Glutamatergic neuron (in vitro differentiated cells): ENCODE results near the gene SH3PXD2B. TPM values are rescaled to one million over a fixed set of nuclear protein-coding genes. Genes with fewer than 3 reads are reported as not detected.
"Not testable (repeated sequence)": the region's sequence is repeated elsewhere in the genome, so short reads cannot be mapped to it uniquely, and the experiment has no call there.

Source experiments
- DNase-seq: peaks from one replicate; pipeline ENCODE4 v3.0.0; 2022
- H3K27ac Mint-ChIP-seq: one replicate; pipeline ENCODE4 v1.8.0; 2020; ENCODE audit warnings: mild to moderate bottlenecking, mixed read lengths, inconsistent platforms; ENCODE audit not compliant: unreplicated experiment
- H3K27me3 Mint-ChIP-seq: one replicate; pipeline ENCODE4 v1.8.0; 2020; ENCODE audit warnings: mild to moderate bottlenecking, moderate library complexity, mixed read lengths, inconsistent platforms; ENCODE audit not compliant: unreplicated experiment
- H3K36me3 Mint-ChIP-seq: one replicate; pipeline ENCODE4 v1.8.0; 2020; ENCODE audit warnings: mild to moderate bottlenecking, mixed read lengths, inconsistent platforms; ENCODE audit not compliant: unreplicated experiment
- H3K4me1 Mint-ChIP-seq: one replicate; pipeline ENCODE4 v1.8.0; 2020; ENCODE audit warnings: mild to moderate bottlenecking, low read depth, mixed read lengths, inconsistent platforms; ENCODE audit not compliant: unreplicated experiment
- H3K4me3 Mint-ChIP-seq: one replicate; pipeline ENCODE4 v1.8.0; 2020; ENCODE audit warnings: mild to moderate bottlenecking, mixed read lengths, inconsistent platforms; ENCODE audit not compliant: unreplicated experiment
- H3K9me3 Mint-ChIP-seq: one replicate; pipeline ENCODE4 v1.8.0; 2020; ENCODE audit warnings: mild to moderate bottlenecking, moderate library complexity, mixed read lengths, inconsistent platforms; ENCODE audit not compliant: unreplicated experiment
- total RNA-seq: library from RNA; stranded (reverse); fragmentation: NEBNext Ultra II Directional; extraction: Animal tissue kit (Norgen Biotek cat#: 25700); gene quantifications from one replicate; pipeline ENCODE4 v1.2.1, GENCODE V29; 2021; ENCODE audit not compliant: unreplicated experiment
- TF ChIP-seq, protein P1 (sequence below): fragments of 200-600 bp; sonication (generic); IDR thresholded peaks from one replicate; pipeline ENCODE4 v1.5.0; 2021; ENCODE audit not compliant: partially characterized antibody, unreplicated experiment

The SH3PXD2B gene
- total RNA-seq, 1 donor from 2014 or later = 96.8 TPM

- no peak overlapping the region for H3K27ac Mint-ChIP-seq
- H3K36me3 Mint-ChIP-seq = no peaks in the 10 kb centered on the region
- H3K4me1 Mint-ChIP-seq = peaks cover 1% of the 10 kb centered on the region
- H3K27me3 Mint-ChIP-seq = peaks cover 1% of the 10 kb centered on the region
- TF ChIP-seq, protein P1, sequence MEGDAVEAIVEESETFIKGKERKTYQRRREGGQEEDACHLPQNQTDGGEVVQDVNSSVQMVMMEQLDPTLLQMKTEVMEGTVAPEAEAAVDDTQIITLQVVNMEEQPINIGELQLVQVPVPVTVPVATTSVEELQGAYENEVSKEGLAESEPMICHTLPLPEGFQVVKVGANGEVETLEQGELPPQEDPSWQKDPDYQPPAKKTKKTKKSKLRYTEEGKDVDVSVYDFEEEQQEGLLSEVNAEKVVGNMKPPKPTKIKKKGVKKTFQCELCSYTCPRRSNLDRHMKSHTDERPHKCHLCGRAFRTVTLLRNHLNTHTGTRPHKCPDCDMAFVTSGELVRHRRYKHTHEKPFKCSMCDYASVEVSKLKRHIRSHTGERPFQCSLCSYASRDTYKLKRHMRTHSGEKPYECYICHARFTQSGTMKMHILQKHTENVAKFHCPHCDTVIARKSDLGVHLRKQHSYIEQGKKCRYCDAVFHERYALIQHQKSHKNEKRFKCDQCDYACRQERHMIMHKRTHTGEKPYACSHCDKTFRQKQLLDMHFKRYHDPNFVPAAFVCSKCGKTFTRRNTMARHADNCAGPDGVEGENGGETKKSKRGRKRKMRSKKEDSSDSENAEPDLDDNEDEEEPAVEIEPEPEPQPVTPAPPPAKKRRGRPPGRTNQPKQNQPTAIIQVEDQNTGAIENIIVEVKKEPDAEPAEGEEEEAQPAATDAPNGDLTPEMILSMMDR = no peak
- no peak for DNase-seq
- H3K9me3 Mint-ChIP-seq = no peaks in the 10 kb centered on the region
- H3K4me3 Mint-ChIP-seq = no peak overlapping the region
Measured at GRCh38 chr5:172294831-172295230, 159.5 kb downstream of the SH3PXD2B start.

DNA sequence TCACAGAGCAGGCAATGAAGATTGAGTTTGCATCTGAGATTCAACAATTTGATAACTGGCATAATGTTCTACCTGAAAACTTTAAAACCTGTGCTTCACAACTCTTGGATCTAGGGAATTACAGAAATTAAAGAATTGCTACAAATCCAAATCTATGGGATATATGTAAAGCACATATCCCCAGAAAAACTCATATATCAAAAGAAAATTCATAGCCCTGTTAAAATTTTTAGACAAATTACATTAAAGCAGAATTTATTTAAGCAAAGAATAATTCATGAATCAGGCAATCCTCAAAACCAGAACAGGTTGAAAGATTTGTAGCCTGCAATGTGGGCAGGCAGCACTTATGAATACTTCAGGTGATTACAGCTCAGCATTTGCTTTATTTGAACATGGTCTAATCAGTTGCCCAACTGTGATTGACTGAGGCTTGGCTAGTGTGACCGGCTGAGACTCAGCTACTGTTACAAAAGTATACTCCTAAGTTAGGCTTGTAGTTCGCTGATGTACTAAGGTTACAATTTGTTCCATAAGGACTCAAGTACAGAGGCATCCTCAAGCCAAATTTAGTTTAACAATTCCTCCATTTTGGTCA is 160.5 kb downstream of the SH3PXD2B start:
- H3K4me1 Mint-ChIP-seq = peaks cover 1% of the 10 kb centered on the region
- H3K27me3 Mint-ChIP-seq = peaks cover 1% of the 10 kb centered on the region
- H3K36me3 Mint-ChIP-seq = no peaks in the 10 kb centered on the region
- no peak overlapping the region for H3K4me3 Mint-ChIP-seq
- no peak overlapping the region for H3K27ac Mint-ChIP-seq
- H3K9me3 Mint-ChIP-seq = no peaks in the 10 kb centered on the region
- DNase-seq = no peak
- TF ChIP-seq, protein P1 = no peak

DNA sequence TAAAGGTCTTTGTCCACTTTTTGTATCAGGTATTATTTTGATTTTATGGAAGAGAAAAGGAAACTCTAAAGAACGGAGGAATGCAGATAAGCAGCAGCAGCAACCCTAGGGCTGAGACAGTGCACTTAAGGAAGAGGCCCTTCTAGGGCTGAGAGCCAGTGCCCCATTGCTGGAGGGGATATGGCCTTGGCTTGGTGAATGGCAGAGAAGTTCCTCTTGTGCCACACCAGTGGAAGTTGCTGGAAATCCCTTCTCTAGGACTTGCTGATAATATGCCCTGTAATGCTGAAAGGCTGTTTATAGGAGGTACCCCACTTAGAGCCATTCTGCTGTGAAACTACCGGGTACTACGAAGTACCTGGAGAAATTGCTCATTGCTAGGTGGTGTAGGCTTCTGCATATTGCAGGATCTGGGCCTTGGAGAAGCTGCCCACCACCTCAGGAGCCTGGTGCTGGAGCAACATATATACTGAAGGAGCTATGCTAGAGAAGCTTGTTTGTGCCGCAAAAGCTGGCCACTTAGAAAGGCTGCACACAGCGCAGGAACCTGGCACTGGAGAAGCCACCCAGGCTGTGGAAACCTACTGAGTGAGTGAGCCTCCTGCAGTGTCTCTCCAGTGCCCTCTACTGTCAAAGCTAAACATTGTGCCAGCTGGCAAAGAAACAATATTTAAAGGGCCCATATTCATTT is 161.1 kb downstream of the SH3PXD2B start:
- DNase-seq = peak; percentile 54
- no peaks in the 10 kb centered on the region for H3K27me3 Mint-ChIP-seq
- no peak overlapping the region for H3K4me3 Mint-ChIP-seq

DNA sequence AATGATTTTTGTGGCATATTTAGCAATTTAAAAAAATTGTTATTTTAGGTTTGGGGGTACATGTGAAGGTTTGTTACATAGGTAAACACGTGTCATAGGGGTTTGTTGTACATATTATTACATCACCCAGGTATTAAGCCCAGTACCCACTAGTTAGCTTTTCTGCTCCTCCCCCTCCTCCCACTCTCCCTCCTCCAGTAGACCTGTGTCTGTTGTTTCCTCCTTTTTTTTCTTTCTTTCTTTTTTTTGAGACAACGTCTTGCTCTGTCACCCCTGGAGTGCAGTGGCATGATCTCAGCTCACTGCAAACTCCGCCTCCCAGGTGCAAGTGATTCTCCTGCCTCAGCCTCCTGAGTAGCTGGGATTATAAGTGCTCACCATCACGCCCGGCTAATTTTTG is 162.5 kb downstream of the SH3PXD2B start:
- not testable (repeated sequence) for H3K27ac Mint-ChIP-seq, H3K9me3 Mint-ChIP-seq, H3K4me3 Mint-ChIP-seq, DNase-seq, H3K27me3 Mint-ChIP-seq, H3K36me3 Mint-ChIP-seq, H3K4me1 Mint-ChIP-seq

More for the DNA sequence above, 161.1 kb downstream of the SH3PXD2B start:
- H3K27ac Mint-ChIP-seq = peak overlapping the region; percentile 59
- no peaks in the 10 kb centered on the region for H3K9me3 Mint-ChIP-seq
- peaks cover 1% of the 10 kb centered on the region for H3K4me1 Mint-ChIP-seq
- TF ChIP-seq, protein P1 = peak; percentile 66
- H3K36me3 Mint-ChIP-seq = no peaks in the 10 kb centered on the region

GRCh38 chr5:172288465-172288864 is 165.9 kb downstream of the SH3PXD2B start:
- H3K4me1 Mint-ChIP-seq = peaks cover 12% of the 10 kb centered on the region

DNA sequence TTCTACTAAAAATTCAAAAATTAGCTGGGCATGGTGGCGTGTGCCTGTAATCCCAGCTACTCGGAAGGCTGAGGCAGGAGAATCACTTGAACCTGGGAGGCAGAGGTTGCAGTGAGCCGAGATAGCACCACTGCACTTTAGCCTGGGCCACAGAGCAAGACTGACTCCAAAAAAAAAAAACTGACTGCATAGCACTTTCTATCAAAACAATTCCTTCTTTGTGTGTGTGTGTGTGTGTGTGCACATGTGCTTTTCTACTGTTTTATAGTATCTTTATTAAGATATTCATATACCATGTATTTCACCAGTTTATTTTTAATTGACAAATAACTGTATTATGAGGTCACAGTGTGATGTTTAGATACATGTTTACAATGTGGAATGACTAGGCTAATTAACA is 167.2 kb downstream of the SH3PXD2B start:
- H3K36me3 Mint-ChIP-seq, DNase-seq, H3K27me3 Mint-ChIP-seq, H3K27ac Mint-ChIP-seq, H3K4me3 Mint-ChIP-seq: not testable (repeated sequence)
- Mint-ChIP-seq H3K4me1 (peaks cover 10% of the 10 kb centered on the region), H3K9me3 (peaks cover 16% of the 10 kb centered on the region)

More at GRCh38 chr5:172288465-172288864, 165.9 kb downstream of the SH3PXD2B start:
- TF ChIP-seq, protein P1 = no peak
- peaks cover 11% of the 10 kb centered on the region for H3K9me3 Mint-ChIP-seq
- no peak overlapping the region for H3K4me3 Mint-ChIP-seq
- no peaks in the 10 kb centered on the region for H3K36me3 Mint-ChIP-seq
- H3K27ac Mint-ChIP-seq = no peak overlapping the region
- peaks cover 1% of the 10 kb centered on the region for H3K27me3 Mint-ChIP-seq
- no peak for DNase-seq
